ENCODE measurements around the gene CCDC47. TPM values are rescaled to one million over a fixed set of nuclear protein-coding genes. Genes with fewer than 3 reads are reported as not detected.

The CCDC47 gene
- total RNA-seq, 1 experiment from 2014 or later: 79.4 TPM

GRCh38 chr17:63741143-63741407 is 32.3 kb downstream of the CCDC47 start:
- Histone ChIP-seq H3K4me2 (ENCODE audit: insufficient read depth, insufficient read length, low read length) (peak overlapping the region; percentile 75), H4K20me1 (ENCODE audit: control insufficient read depth, insufficient read depth, insufficient read length) (no peaks in the 10 kb centered on the region), H2BK15ac (ENCODE audit: low read depth, low read length) (no peak overlapping the region), H3K4ac (ENCODE audit: low read depth, low read length) (no peak overlapping the region), H3K56ac (ENCODE audit: insufficient read length, low read depth, low read length) (no peak overlapping the region), H3K27me3 (ENCODE audit: insufficient read depth, low read length) (no peaks in the 10 kb centered on the region), H3K14ac (ENCODE audit: insufficient read depth, low read length) (peak overlapping the region; percentile 92), H4K8ac (replicated peaks; ENCODE audit: insufficient read length, low read depth, low read length) (no peak overlapping the region), H3K9ac (ENCODE audit: extremely low read depth, insufficient read length, low read length) (peak overlapping the region; percentile 61), H3K23me2 (ENCODE audit: insufficient read length, low read depth, low read length, poor library complexity, severe bottlenecking) (peaks cover 16% of the 10 kb centered on the region), H3K79me2 (ENCODE audit: insufficient read depth, low read length) (no peaks in the 10 kb centered on the region), H3K4me1 (ENCODE audit: insufficient read depth, low read length) (no peaks in the 10 kb centered on the region), H2AFZ (ENCODE audit: low read length) (no peak overlapping the region), H4K5ac (ENCODE audit: insufficient read length, low read depth, low read length) (no peak overlapping the region), H3K23ac (ENCODE audit: insufficient read length, low read depth, low read length) (no peak overlapping the region), H4K91ac (ENCODE audit: insufficient read length, low read depth, low read length) (no peak overlapping the region), H2AK5ac (ENCODE audit: insufficient read length, low read length) (no peak overlapping the region), H3K79me1 (ENCODE audit: insufficient read depth, low read depth, low read length, poor library complexity, severe bottlenecking) (no peaks in the 10 kb centered on the region), H3K9me3 (ENCODE audit: control insufficient read depth, low read depth, low read length) (no peaks in the 10 kb centered on the region), H2BK20ac (ENCODE audit: low read depth, low read length, poor library complexity, severe bottlenecking) (no peak overlapping the region), H2BK5ac (ENCODE audit: insufficient read length, low read length) (no peak overlapping the region), H3T11ph (ENCODE audit: low read length) (no peak overlapping the region), H3K27ac (ENCODE audit: insufficient read length, low read depth, low read length) (no peak overlapping the region), H2BK12ac (ENCODE audit: insufficient read length, low read depth, low read length) (no peak overlapping the region), H3K18ac (ENCODE audit: insufficient read length, low read depth, low read length) (no peak overlapping the region), H2BK120ac (ENCODE audit: low read depth, low read length, poor library complexity, severe bottlenecking) (no peak overlapping the region)
- DNase-seq: no peak
- peaks cover 10 to 13% of the 10 kb centered on the region in 2 experiments for H3K4me1 Mint-ChIP-seq
- H3K27ac Mint-ChIP-seq: peak overlapping the region; percentile 95 to 97 (median 97)
- H3K36me3 Mint-ChIP-seq (ENCODE audit: insufficient read depth in 1 of 3, low read depth in 3 of 3): peaks cover 3 to 9% (median 7%) of the 10 kb centered on the region in 3 experiments; a peak in 4 of 7 replicates
- H3K9me3 Mint-ChIP-seq: no peaks in the 10 kb centered on the region
- TF ChIP-seq, protein P1, sequence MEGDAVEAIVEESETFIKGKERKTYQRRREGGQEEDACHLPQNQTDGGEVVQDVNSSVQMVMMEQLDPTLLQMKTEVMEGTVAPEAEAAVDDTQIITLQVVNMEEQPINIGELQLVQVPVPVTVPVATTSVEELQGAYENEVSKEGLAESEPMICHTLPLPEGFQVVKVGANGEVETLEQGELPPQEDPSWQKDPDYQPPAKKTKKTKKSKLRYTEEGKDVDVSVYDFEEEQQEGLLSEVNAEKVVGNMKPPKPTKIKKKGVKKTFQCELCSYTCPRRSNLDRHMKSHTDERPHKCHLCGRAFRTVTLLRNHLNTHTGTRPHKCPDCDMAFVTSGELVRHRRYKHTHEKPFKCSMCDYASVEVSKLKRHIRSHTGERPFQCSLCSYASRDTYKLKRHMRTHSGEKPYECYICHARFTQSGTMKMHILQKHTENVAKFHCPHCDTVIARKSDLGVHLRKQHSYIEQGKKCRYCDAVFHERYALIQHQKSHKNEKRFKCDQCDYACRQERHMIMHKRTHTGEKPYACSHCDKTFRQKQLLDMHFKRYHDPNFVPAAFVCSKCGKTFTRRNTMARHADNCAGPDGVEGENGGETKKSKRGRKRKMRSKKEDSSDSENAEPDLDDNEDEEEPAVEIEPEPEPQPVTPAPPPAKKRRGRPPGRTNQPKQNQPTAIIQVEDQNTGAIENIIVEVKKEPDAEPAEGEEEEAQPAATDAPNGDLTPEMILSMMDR (conservative IDR thresholded peaks at IDR 0.05): no peak
- peak overlapping the region; percentile 90 to 99 for H3K4me3 Mint-ChIP-seq
- H3K27me3 Mint-ChIP-seq (ENCODE audit: low read depth): no peaks in the 10 kb centered on the region
- no CpG with 5 or more reads among the region's 14 CpGs for WGBS (ENCODE audit: extremely low coverage, insufficient read length, low lambda C conversion rate)
